SH-SY5Y (cell line): Measurements from ENCODE around the gene MED13.

Source experiments
- GATA2 ChIP-seq: IDR thresholded peaks from 2 replicates; pipeline ENCODE4 v1.6.1; 2011; ENCODE audit warnings: mild to moderate bottlenecking, low read depth, low read length
- GATA3 ChIP-seq: IDR thresholded peaks from 2 replicates; pipeline ENCODE4 v1.6.1; 2011; ENCODE audit warnings: low read depth, mild to moderate bottlenecking, low read length, moderate library complexity

- TF ChIP-seq GATA2 (no peak), GATA3 (no peak)
These were observed 80.3 kb downstream of the MED13 start for GRCh38 chr17:61984821-61985220.
